SK-N-MC (cell line): ENCODE measurements around the gene DTWD2.

Source experiments
- DNase-seq: peaks from one replicate; pipeline ENCODE4 v3.0.0-alpha.2; 2011; ENCODE audit warnings: low read depth, low spot score
- H3K27ac ChIP-seq: fragments of 200-600 bp; sonication (generic); 2 replicates; pipeline ENCODE4 v1.5.1; 2016; ENCODE audit warnings: mixed run types
- H3K36me3 ChIP-seq: fragments of 200-600 bp; sonication (generic); 2 replicates; pipeline ENCODE4 v1.6.1; 2017; ENCODE audit warnings: antibody characterized with exemption, low read length, mixed read lengths; ENCODE audit not compliant: insufficient read depth
- H3K4me3 ChIP-seq: fragments of 200-600 bp; sonication (generic); 2 replicates; pipeline ENCODE4 v1.5.1; 2016
- H3K9ac ChIP-seq: fragments of 200-600 bp; sonication (generic); 2 replicates; pipeline ENCODE4 v1.8.0; 2017; ENCODE audit warnings: mixed run types, mixed read lengths; ENCODE audit not compliant: insufficient read length
- H3K9me3 ChIP-seq: fragments of 200-600 bp; sonication (generic); 2 replicates; pipeline ENCODE4 v1.6.1; 2017; ENCODE audit warnings: low read depth, mild to moderate bottlenecking, antibody characterized with exemption, low read length, moderate library complexity, mixed read lengths
- EZH2 ChIP-seq: fragments of 200-600 bp; sonication (generic); IDR thresholded peaks from one replicate; pipeline ENCODE4 v1.6.1; 2017; ENCODE audit warnings: antibody characterized with exemption
- FOXP2 ChIP-seq: optimal IDR thresholded peaks from 2 replicates; pipeline ENCODE3; 2011; ENCODE audit warnings: mild to moderate bottlenecking, moderate library complexity; ENCODE audit not compliant: insufficient read depth; ENCODE audit errors: extremely low read length, control extremely low read depth
- POLR2AphosphoS5 ChIP-seq: IDR thresholded peaks from 2 replicates; pipeline ENCODE4 v1.6.1; 2012; ENCODE audit warnings: mild to moderate bottlenecking, low read depth, low read length, borderline replicate concordance

Gene DTWD2

DNA sequence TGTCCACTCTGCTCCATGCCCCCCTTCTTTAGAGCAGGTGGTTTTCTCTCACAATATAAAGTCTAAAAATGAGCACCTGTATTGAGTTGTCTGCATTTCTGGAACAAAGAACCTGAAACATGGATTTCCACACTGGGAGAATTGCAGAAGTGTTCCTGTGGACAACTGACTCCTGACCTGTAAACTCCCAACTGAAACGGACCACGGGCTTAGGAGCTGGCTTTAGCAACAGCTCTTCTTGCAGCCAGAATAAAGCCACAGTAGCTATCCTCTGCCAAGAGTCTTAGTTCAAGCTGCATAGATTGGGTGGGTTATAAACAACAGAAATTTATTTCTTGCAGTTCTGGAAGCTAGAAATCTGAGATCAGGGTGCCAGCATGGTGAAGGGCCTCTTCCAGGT lies 194.7 kb downstream of the DTWD2 start:
- Histone ChIP-seq H3K36me3 (no peaks in the 10 kb centered on the region), H3K9me3 (no peaks in the 10 kb centered on the region), H3K9ac (no peak overlapping the region), H3K27ac (no peak overlapping the region), H3K4me3 (no peak overlapping the region)
- TF ChIP-seq EZH2 (no peak), POLR2AphosphoS5 (no peak), FOXP2 (no peak)
- no peak for DNase-seq

DNA sequence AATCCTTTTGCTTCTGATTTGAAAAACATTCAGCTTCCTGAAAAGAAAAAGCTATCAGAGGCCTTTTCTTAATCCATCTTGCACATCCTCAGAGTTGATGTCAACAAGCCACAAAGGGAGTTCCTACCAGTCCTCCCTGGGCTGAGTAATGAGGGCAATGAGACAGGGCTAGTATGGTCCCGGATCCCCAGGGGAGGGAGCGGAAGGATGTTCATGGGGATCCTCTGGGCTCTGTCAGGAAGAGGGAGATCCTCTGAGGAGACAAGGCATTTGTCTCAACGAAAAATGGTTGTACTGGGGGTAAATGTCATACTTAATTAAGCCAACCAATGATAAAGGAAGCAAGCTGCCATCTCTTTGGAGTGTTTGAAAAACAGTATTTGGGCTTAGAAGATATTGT lies 195.3 kb downstream of the DTWD2 start:
- H3K9ac ChIP-seq, result no peak overlapping the region
- no peak overlapping the region for H3K27ac ChIP-seq
- H3K9me3 ChIP-seq, result no peaks in the 10 kb centered on the region
- H3K4me3 ChIP-seq, result no peak overlapping the region
- H3K36me3 ChIP-seq, result no peaks in the 10 kb centered on the region
- TF ChIP-seq FOXP2 (no peak), EZH2 (no peak)
- no peak for DNase-seq

GRCh38 chr5:118791926-118792734 lies 196.2 kb downstream of the DTWD2 start:
- Histone ChIP-seq H3K9ac (peak overlapping the region; percentile 52), H3K36me3 (no peaks in the 10 kb centered on the region), H3K9me3 (no peaks in the 10 kb centered on the region), H3K27ac (peak overlapping the region; percentile 71), H3K4me3 (peak overlapping the region; percentile 65)
- TF ChIP-seq FOXP2 (no peak), POLR2AphosphoS5 (no peak), EZH2 (no peak)
- peak; percentile 67 for DNase-seq

GRCh38 chr5:118789366-118789765 lies 199.0 kb downstream of the DTWD2 start:
- no peak for TF ChIP-seq POLR2AphosphoS5
- TF ChIP-seq FOXP2, result no peak
- TF ChIP-seq EZH2, result no peak
- H3K27ac ChIP-seq, result no peak overlapping the region

DNA sequence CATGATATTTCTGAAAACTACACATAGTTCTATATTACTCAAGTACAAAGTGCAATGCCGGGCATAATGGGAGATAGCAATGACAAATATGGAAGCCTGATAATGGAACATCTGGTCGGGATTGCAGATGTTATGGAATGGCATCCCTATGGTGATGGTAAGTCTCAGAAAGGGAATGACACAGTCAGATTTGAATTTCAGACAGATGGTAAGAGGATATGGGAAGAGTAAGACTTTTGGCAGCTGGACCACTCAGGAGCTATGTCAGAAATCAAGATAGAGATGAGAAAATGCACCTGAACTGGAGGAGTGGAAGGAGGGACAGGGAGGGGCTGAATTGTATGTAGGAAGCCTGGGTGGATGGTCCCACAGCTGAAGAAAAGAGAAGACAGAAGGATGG lies 200.0 kb downstream of the DTWD2 start:
- Histone ChIP-seq H3K27ac (no peak overlapping the region), H3K36me3 (no peaks in the 10 kb centered on the region), H3K9me3 (no peaks in the 10 kb centered on the region), H3K9ac (no peak overlapping the region), H3K4me3 (no peak overlapping the region)
- DNase-seq, result no peak
- TF ChIP-seq EZH2, result no peak
- no peak for TF ChIP-seq POLR2AphosphoS5

More at GRCh38 chr5:118789366-118789765, 199.0 kb downstream of the DTWD2 start:
- peak; percentile 12 for DNase-seq
- Histone ChIP-seq H3K4me3 (no peak overlapping the region), H3K36me3 (no peaks in the 10 kb centered on the region), H3K9ac (no peak overlapping the region), H3K9me3 (no peaks in the 10 kb centered on the region)
